SK-N-SH (cell line): ENCODE measurements around the gene CHST11. TPM values are rescaled to one million over a fixed set of nuclear protein-coding genes. Genes with fewer than 3 reads are reported as not detected.
A peak's percentile ranks its signal among the peaks of the same experiment; 100 is the strongest.

ENCODE experiments used
- CTCF ChIA-PET: fragments of 300-600, 350-600 bp; formaldehyde crosslinking; extraction: SDS; loops from one replicate; lab custom pipeline; 2021; lab: Yijun Ruan, JAX
- POLR2A ChIA-PET: fragments of 350-600 bp; sonication (Branson Sonifier 250); formaldehyde crosslinking; extraction: SDS; loops from one replicate; lab custom pipeline; 2020; ENCODE audit warnings: antibody characterized with exemption, inconsistent platforms; lab: Yijun Ruan, JAX
- DNase-seq: peaks from one replicate; pipeline ENCODE4 v3.0.0; 2012
- H2AFZ ChIP-seq: fragments of 200-600 bp; sonication (generic); 2 replicates; pipeline ENCODE4 v1.8.1; 2016; ENCODE audit warnings: antibody characterized with exemption, mild to moderate bottlenecking, low read depth
- H3F3A ChIP-seq: fragments of 200-600 bp; sonication (generic); replicated peaks from 2 replicates; pipeline ENCODE3; 2016; ENCODE audit warnings: antibody characterized with exemption, mild to moderate bottlenecking; ENCODE audit not compliant: insufficient read depth
- H3K27ac ChIP-seq, 2 experiments: fragments of 200-500 bp in 1 of 2; fragments of 200-600 bp in 1 of 2; sonication (Bioruptor generic) in 1 of 2; sonication (generic), shearing (Covaris generic) in 1 of 2; 2 replicates each; pipeline versions ENCODE4 v1.5.1 to v1.6.1; 2014 to 2016; ENCODE audit warnings: low read depth in 2 of 2, inconsistent platforms in 1 of 2, low read length in 1 of 2, mild to moderate bottlenecking in 1 of 2, mixed read lengths in 1 of 2
- H3K27me3 ChIP-seq: fragments of 200-600 bp; sonication (generic), shearing (Covaris generic); 2 replicates; pipeline ENCODE4 v1.6.1; 2016; ENCODE audit warnings: mixed run types; ENCODE audit not compliant: insufficient read depth
- H3K36me3 ChIP-seq, 2 experiments: fragments of 200-500 bp in 1 of 2; fragments of 200-600 bp in 1 of 2; sonication (Bioruptor generic) in 1 of 2; sonication (generic) in 1 of 2; replicated peaks in 1 of 2; 2 replicates each; pipeline versions ENCODE3 to v1.5.1; 2014 to 2016; ENCODE audit warnings: low read length in 1 of 2, mild to moderate bottlenecking in 1 of 2; ENCODE audit not compliant: insufficient read depth in 2 of 2, control insufficient read depth in 1 of 2
- H3K4me1 ChIP-seq, 2 experiments: fragments of 200-500 bp in 1 of 2; fragments of 200-600 bp in 1 of 2; sonication (Bioruptor generic) in 1 of 2; sonication (generic), shearing (Covaris generic) in 1 of 2; 2 replicates each; pipeline versions ENCODE4 v1.5.1 to v1.6.1; 2014 to 2016; ENCODE audit warnings: low read depth in 1 of 2, low read length in 1 of 2, mixed run types in 1 of 2; ENCODE audit not compliant: insufficient read depth in 2 of 2, control insufficient read depth in 1 of 2
- H3K4me2 ChIP-seq: fragments of 200-600 bp; sonication (generic), shearing (Covaris generic); 2 replicates; pipeline ENCODE4 v1.6.1; 2017; ENCODE audit warnings: mixed run types
- H3K4me3 ChIP-seq, 2 experiments: fragments of 200-500 bp in 1 of 2; fragments of 200-600 bp in 1 of 2; sonication (Bioruptor generic) in 1 of 2; sonication (generic), shearing (Covaris generic) in 1 of 2; 2 replicates each; pipeline versions ENCODE4 v1.5.1 to v1.8.1; 2014 to 2016; ENCODE audit warnings: low read depth in 2 of 2, inconsistent platforms in 1 of 2, low read length in 1 of 2, mild to moderate bottlenecking in 1 of 2, mixed read lengths in 1 of 2, moderate library complexity in 1 of 2
- H3K79me2 ChIP-seq: fragments of 200-600 bp; sonication (generic); 2 replicates; pipeline ENCODE4 v1.8.1; 2017; ENCODE audit warnings: mild to moderate bottlenecking; ENCODE audit not compliant: insufficient read depth
- H3K9ac ChIP-seq: fragments of 200-600 bp; sonication (generic); 2 replicates; pipeline ENCODE4 v1.6.1; 2017; ENCODE audit warnings: mixed run types
- H3K9me2 ChIP-seq: fragments of 200-600 bp; sonication (generic); 2 replicates; pipeline ENCODE4 v1.6.1; 2017; ENCODE audit warnings: mixed run types
- H3K9me3 ChIP-seq: fragments of 200-600 bp; sonication (generic); 2 replicates; pipeline ENCODE4 v1.6.1; 2017; ENCODE audit warnings: mixed run types, mild to moderate bottlenecking, moderate library complexity
- H4K20me1 ChIP-seq: fragments of 200-600 bp; sonication (generic); 2 replicates; pipeline ENCODE4 v1.6.1; 2017; ENCODE audit warnings: mild to moderate bottlenecking, mixed run types; ENCODE audit not compliant: insufficient read depth
- EP300 ChIP-seq, 2 experiments: IDR thresholded peaks; 2 replicates each; pipeline versions ENCODE4 v1.4.0 to v1.6.1; 2012; ENCODE audit warnings: borderline replicate concordance in 1 of 2, low read depth in 1 of 2, low read length in 1 of 2
- FOSL2 ChIP-seq: IDR thresholded peaks from 2 replicates; pipeline ENCODE4 v1.4.0; 2012; ENCODE audit warnings: low read depth, mild to moderate bottlenecking, moderate library complexity, borderline replicate concordance
- GATA2 ChIP-seq: sonication (generic); formaldehyde crosslinking; IDR thresholded peaks from 2 replicates; pipeline ENCODE4 v1.5.0; 2020; ENCODE audit warnings: mild to moderate bottlenecking, missing genetic modification reagents
- IRF3 ChIP-seq: fragments of 150-350 bp; IDR thresholded peaks from 2 replicates; pipeline ENCODE4 v1.6.1; 2016; ENCODE audit warnings: mild to moderate bottlenecking, low read depth, low read length
- JUND ChIP-seq: IDR thresholded peaks from 2 replicates; pipeline ENCODE4 v1.4.0; 2012
- MEF2A ChIP-seq: IDR thresholded peaks from 2 replicates; pipeline ENCODE4 v1.4.0; 2012; ENCODE audit warnings: low read depth, borderline replicate concordance
- NFIC ChIP-seq: IDR thresholded peaks from 2 replicates; pipeline ENCODE4 v1.4.0; 2012; ENCODE audit warnings: borderline replicate concordance
- RCOR1 ChIP-seq: fragments of 150-350 bp; IDR thresholded peaks from 2 replicates; pipeline ENCODE4 v1.6.1; 2017; ENCODE audit warnings: antibody characterized with exemption, low read length
- RXRA ChIP-seq: IDR thresholded peaks from 2 replicates; pipeline ENCODE4 v1.4.0; 2012; ENCODE audit warnings: low read depth, mild to moderate bottlenecking, borderline replicate concordance
- SIN3A ChIP-seq: IDR thresholded peaks from 2 replicates; pipeline ENCODE4 v1.6.1; 2012; ENCODE audit warnings: low read depth, mild to moderate bottlenecking, low read length, moderate library complexity, borderline replicate concordance
- USF2 ChIP-seq: fragments of 150-350 bp; IDR thresholded peaks from 2 replicates; pipeline ENCODE4 v1.6.1; 2017; ENCODE audit warnings: antibody characterized with exemption, low read length, low read depth, borderline replicate concordance
- YY1 ChIP-seq: IDR thresholded peaks from 2 replicates; pipeline ENCODE4 v1.4.0; 2012; ENCODE audit warnings: low read depth, mild to moderate bottlenecking
- ZBTB33 ChIP-seq: IDR thresholded peaks from 2 replicates; pipeline ENCODE4 v1.4.0; 2012; ENCODE audit warnings: low read depth, borderline replicate concordance
- WGBS: methylation state at CpG from one replicate; pipeline ENCODE4 v1.1.6; 2017; ENCODE audit warnings: low lambda C conversion rate; 5-methylcytosine and 5-hydroxymethylcytosine counted together
- polyA plus RNA-seq, 3 experiments: library from polyadenylated mRNA; depleted of rRNA; stranded (reverse); fragments of >200 nt; gene quantifications; 2 replicates each; pipeline ENCODE4 v1.2.3, GENCODE V29; 2012
- TF ChIP-seq, protein P1 (sequence below): fragments of 200-600 bp; sonication (generic); IDR thresholded peaks from 2 replicates; pipeline ENCODE4 v1.6.1; 2017; ENCODE audit warnings: antibody characterized with exemption, mild to moderate bottlenecking, moderate library complexity
- TF ChIP-seq, protein P2 (sequence below): IDR thresholded peaks from 2 replicates; pipeline ENCODE4 v1.6.1; 2012; ENCODE audit warnings: mild to moderate bottlenecking, low read depth, low read length, moderate library complexity
- TF ChIP-seq, protein P3 (sequence below): IDR thresholded peaks from 2 replicates; pipeline ENCODE4 v1.4.0; 2012; ENCODE audit warnings: low read depth

CHST11 gene
- polyA plus RNA-seq, 1 of the 3 experiments (the other 2 are of a cell fraction) = 18.6 TPM

GRCh38 chr12:104593482-104593881 lies 136.7 kb downstream of the CHST11 start (continued):
- TF ChIP-seq MEF2A (no peak), SIN3A (no peak), EP300 (IDR thresholded peaks at IDR 0.05; ENCODE audit: borderline replicate concordance in 1 of 2, low read depth in 1 of 2, low read length in 1 of 2) (no peak), YY1 (no peak), IRF3 (no peak), GATA2 (no peak)

DNA sequence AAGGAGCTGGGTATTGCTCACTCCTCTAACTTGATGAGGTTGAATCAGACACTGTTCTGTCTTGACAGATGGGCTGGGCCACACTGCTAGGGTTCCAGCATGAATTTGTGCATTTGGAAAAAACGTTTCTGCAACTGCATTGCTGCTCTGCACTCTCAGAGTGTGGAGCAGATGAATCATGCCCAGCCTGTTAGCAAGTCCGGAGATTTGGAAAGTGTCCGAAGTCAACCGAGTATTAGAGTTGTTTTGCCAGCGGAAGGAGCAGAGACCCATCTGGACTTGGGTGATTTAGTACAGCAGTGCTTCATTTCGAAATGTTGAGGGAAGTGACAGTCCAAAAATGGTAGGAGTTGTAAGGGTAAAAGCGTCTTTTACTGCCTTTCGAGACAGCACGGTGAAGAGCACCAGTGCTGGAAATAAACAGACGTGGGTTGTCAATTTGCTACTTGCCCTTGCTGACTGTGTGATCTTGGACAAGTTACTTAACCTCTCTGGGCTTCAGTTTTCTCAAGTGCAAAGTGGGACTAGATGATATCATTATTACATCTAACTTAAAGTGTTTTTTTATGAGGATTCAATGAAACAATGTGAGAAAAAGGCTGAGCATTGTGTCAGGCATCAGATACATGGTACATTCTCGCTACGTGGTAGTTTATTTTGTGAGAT lies 139.5 kb downstream of the CHST11 start:
- DNase-seq = no peak
- POLR2A ChIA-PET = interaction anchor here (0.7 kb wide), 1 partner anchor 13 kb away, joined by 3 read pairs; no protein-coding TSS in a partner anchor
- TF ChIP-seq, protein P1, sequence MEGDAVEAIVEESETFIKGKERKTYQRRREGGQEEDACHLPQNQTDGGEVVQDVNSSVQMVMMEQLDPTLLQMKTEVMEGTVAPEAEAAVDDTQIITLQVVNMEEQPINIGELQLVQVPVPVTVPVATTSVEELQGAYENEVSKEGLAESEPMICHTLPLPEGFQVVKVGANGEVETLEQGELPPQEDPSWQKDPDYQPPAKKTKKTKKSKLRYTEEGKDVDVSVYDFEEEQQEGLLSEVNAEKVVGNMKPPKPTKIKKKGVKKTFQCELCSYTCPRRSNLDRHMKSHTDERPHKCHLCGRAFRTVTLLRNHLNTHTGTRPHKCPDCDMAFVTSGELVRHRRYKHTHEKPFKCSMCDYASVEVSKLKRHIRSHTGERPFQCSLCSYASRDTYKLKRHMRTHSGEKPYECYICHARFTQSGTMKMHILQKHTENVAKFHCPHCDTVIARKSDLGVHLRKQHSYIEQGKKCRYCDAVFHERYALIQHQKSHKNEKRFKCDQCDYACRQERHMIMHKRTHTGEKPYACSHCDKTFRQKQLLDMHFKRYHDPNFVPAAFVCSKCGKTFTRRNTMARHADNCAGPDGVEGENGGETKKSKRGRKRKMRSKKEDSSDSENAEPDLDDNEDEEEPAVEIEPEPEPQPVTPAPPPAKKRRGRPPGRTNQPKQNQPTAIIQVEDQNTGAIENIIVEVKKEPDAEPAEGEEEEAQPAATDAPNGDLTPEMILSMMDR = no peak
- TF ChIP-seq JUND (0 out of 2 replicates have a peak, but pooled peaks have one; percentile 41), EP300 (IDR thresholded peaks at IDR 0.05; ENCODE audit: borderline replicate concordance in 1 of 2, low read depth in 1 of 2, low read length in 1 of 2) (peak in 1 of 2 experiments; percentile 32; a peak in 1 of 4 replicates), RXRA (no peak), ZBTB33 (no peak; the same call in 1 of the 2 replicates), NFIC (peak; percentile 46), RCOR1 (no peak), SIN3A (no peak), MEF2A (no peak), USF2 (no peak), GATA2 (no peak), FOSL2 (peak; percentile 74), IRF3 (no peak)
- TF ChIP-seq, protein P2, sequence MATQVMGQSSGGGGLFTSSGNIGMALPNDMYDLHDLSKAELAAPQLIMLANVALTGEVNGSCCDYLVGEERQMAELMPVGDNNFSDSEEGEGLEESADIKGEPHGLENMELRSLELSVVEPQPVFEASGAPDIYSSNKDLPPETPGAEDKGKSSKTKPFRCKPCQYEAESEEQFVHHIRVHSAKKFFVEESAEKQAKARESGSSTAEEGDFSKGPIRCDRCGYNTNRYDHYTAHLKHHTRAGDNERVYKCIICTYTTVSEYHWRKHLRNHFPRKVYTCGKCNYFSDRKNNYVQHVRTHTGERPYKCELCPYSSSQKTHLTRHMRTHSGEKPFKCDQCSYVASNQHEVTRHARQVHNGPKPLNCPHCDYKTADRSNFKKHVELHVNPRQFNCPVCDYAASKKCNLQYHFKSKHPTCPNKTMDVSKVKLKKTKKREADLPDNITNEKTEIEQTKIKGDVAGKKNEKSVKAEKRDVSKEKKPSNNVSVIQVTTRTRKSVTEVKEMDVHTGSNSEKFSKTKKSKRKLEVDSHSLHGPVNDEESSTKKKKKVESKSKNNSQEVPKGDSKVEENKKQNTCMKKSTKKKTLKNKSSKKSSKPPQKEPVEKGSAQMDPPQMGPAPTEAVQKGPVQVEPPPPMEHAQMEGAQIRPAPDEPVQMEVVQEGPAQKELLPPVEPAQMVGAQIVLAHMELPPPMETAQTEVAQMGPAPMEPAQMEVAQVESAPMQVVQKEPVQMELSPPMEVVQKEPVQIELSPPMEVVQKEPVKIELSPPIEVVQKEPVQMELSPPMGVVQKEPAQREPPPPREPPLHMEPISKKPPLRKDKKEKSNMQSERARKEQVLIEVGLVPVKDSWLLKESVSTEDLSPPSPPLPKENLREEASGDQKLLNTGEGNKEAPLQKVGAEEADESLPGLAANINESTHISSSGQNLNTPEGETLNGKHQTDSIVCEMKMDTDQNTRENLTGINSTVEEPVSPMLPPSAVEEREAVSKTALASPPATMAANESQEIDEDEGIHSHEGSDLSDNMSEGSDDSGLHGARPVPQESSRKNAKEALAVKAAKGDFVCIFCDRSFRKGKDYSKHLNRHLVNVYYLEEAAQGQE = no peak
- TF ChIP-seq, protein P3, sequence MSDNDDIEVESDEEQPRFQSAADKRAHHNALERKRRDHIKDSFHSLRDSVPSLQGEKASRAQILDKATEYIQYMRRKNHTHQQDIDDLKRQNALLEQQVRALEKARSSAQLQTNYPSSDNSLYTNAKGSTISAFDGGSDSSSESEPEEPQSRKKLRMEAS = no peak; the same call in 1 of the 2 replicates

More for the DNA sequence above, 139.5 kb downstream of the CHST11 start:
- peaks cover 0 to 12% of the 10 kb centered on the region in 2 experiments; a peak in 2 of 4 replicates for H3K4me1 ChIP-seq
- no peak overlapping the region; the same call in 1 of the 2 replicates for H3K9ac ChIP-seq
- no peaks in the 10 kb centered on the region for H3K9me2 ChIP-seq
- CTCF ChIA-PET = interaction anchor here (1.2 kb wide), 1 partner anchor 214 kb away, joined by 3 read pairs; no protein-coding TSS in a partner anchor
- H3K27ac ChIP-seq = peak overlapping the region in 1 of 2 experiments; percentile 47; a peak in 1 of 4 replicates
- 0 out of 4 replicates have a peak overlapping the region, but pooled peaks of 1 of the 2 experiments have one; percentile 3 for H3K4me3 ChIP-seq
- WGBS = 46% methylated on average over 12 of the region's 12 CpGs
- peak overlapping the region; percentile 58 for H3K4me2 ChIP-seq
- no peak overlapping the region; the same call in 1 of the 2 replicates for H2AFZ ChIP-seq
- no peaks in the 10 kb centered on the region for H3K9me3 ChIP-seq
- no peaks in the 10 kb centered on the region for H4K20me1 ChIP-seq
- H3K36me3 ChIP-seq = no peaks in the 10 kb centered on the region
- no peaks in the 10 kb centered on the region for H3K27me3 ChIP-seq
- peaks cover 16% of the 10 kb centered on the region for H3F3A ChIP-seq
- H3K79me2 ChIP-seq = no peaks in the 10 kb centered on the region; the same call in 1 of the 2 replicates
